GM19455 (cell line): Measurements from ENCODE around the gene ABCA7.

Experiments used
- ATAC-seq: cut with Tn5 transposase; IDR thresholded peaks from one replicate; pipeline ENCODE4 v1.9.1; 2021; ENCODE audit not compliant: unreplicated experiment

Gene ABCA7

GRCh38 chr19:1055886-1056620 lies 16.1 kb downstream of the ABCA7 start:
- ATAC-seq = no peak

DNA sequence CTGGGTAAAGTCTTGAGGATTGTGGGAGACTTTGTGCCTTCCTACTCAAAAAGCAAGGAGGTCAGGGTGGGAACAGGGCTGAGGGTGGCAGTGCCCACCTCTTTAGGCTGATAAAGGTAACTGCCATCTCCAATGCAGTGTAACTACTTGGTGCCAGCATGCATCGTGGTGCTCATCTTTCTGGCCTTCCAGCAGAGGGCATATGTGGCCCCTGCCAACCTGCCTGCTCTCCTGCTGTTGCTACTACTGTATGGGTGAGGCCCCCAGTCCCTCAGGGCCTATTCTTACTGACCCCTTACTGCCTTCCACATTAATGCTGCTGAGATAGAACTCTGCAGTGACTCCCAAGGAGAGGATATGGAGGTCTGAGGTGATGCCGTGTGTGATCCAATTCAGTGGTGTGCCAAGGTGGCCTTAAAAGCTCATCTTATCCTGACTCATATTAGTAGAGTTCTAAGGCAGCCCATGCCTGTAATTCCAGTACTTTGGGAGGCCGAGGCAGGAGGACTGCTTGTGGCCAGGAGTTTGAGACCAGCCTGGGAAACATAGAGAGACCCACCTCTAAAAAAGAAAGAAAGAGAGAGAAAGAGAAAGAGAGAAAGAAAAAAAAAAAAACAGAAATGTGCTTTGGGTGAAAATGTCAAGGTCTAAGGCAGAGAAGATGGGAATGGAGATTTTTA lies 17.4 kb downstream of the ABCA7 start:
- no peak for ATAC-seq

DNA sequence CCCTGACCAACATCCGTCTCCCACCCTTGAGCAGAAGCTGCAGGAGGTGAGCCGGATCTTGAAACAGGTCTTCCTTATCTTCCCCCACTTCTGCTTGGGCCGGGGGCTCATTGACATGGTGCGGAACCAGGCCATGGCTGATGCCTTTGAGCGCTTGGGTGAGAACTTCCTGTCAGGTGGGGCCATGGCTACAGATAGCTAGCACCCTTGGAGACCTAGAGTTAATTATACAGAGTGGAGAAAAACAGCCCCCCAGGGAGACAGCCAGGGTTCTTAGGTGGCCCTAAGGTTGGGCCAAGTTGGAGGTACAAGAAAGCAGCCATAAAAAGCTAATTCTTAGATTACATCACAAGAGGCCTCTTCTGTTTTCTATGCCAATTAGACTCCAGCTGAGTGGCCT lies 18.2 kb downstream of the ABCA7 start:
- no peak for ATAC-seq

DNA sequence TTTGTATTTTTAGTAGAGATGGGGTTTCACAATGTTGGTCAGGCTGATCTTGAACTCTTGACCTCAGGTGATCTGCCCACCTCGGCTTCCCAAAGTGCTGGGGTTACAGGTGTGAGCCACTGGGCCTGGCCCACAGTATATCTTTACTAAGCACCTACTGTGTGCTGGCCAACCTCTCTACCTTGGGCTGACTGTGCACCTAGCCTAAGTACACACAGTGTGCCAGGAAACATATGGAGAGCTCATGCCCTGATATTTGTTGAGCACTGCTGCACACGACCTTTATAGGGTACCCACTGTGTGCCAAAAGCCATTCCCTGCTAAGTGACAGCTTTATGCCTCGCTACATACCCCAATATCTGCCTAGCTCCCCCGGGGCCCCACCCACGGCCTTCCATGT lies 20.8 kb downstream of the ABCA7 start:
- no peak for ATAC-seq

DNA sequence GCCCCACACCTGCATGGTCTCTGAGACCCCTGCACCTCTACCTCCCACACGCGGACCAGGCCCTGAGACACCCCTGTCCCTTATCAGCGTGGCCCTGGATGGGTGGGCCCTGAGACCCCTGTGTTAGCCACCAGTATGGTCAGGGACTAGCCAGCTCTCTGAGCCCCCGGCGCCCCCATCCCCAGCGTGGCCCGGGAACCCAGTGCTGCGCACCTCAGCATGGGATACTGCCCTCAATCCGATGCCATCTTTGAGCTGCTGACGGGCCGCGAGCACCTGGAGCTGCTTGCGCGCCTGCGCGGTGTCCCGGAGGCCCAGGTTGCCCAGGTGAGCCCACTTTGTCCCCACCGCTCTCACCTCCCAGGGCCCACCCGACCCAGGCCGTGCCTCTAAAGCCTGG lies 22.1 kb downstream of the ABCA7 start:
- ATAC-seq = no peak

GRCh38 chr19:1062387-1063029 lies 22.6 kb downstream of the ABCA7 start:
- no peak for ATAC-seq

GRCh38 chr19:1063030-1063908 lies 23.4 kb downstream of the ABCA7 start:
- no peak for ATAC-seq

- no peak for ATAC-seq
Measured at GRCh38 chr19:1063909-1064660, 24.2 kb downstream of the ABCA7 start.

DNA sequence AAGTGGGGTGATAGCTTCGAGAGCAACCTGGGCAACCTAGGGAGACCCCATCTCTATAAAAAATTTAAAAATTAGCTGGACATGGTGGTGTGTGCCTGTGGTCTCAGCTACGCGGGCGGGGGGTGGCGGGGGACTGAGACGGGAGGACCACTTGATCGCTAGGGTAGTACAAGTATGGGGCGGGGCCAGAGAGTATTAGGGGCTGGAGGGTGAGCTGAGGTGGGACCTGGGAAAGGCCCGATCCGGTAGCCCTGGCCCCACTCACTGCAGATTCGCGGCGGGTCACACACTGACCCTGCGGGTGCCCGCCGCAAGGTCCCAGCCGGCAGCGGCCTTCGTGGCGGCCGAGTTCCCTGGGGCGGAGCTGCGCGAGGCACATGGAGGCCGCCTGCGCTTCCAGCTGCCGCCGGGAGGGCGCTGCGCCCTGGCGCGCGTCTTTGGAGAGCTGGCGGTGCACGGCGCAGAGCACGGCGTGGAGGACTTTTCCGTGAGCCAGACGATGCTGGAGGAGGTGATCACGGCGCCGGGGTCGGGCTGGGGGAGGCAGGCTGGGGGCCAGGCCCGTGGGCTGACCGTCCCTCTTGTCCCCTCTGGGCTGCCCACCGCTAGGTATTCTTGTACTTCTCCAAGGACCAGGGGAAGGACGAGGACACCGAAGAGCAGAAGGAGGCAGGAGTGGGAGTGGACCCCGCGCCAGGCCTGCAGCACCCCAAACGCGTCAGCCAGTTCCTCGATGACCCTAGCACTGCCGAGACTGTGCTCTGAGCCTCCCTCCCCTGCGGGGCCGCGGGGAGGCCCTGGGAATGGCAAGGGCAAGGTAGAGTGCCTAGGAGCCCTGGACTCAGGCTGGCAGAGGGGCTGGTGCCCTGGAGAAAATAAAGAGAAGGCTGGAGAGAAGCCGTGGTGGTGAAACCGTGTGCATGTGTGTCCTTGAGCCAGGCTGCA lies 25.0 kb downstream of the ABCA7 start:
- ATAC-seq = no peak

- no peak for ATAC-seq
Measured at GRCh38 chr19:1065606-1066109, 25.8 kb downstream of the ABCA7 start.

DNA sequence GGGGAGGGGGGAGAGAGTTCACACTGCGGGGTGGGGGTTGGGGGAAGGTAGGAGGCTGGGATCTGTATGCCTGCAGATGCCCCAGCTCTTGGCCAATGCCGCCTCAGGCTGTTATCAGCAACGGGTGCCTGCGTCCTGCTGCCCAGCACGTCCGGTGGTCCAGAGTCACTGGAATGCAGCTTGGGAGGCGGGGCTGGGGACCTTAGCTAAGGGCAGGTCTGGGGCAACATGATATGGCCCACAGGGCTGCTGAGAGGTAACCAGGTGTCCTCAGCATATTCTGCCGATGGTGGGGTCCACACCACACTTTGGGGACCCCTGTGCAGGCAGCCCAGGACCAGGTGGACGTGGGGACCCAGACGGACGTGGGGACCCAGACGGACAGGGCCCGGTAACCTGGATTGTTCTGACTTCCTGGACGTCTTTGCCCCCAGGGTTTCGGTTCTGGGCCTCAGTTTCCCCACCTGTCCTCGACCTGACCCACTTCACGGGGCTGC lies 26.4 kb downstream of the ABCA7 start:
- no peak for ATAC-seq

DNA sequence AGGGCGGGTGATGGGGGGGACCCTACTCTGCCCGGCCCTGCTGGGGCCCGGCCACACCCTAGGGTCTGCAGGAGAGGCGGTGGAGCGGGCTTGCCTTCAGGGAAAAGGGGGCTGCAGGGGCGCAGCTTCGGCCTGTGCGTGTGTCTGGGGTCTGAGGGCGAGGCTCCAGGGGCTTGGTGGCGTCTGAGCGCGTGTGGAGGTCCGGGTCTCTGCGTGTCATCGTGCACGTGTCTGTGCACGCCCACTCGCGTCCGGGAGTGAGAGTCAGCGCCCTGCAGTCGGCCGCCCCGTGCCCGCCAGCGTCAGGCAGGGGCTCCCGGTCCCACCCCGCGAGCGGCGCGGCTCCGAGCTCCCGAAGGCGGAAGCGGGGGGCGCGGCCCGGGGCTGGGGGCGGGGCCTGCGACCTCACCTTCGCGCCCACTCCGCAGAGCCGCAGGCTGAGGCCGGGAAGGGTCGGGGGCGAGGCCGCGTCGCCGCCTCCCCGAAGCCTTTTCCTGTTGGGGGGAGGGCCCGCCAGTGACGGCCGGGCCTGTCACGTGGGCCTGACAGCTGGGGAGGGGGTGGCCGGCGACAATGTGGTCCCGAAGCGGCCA lies 26.9 kb downstream of the ABCA7 start, which contains the start of gene ARHGAP45:
TSS of gene ARHGAP45 (plus strand) at position 420 of the 593 bp plus-strand sequence. CDS start 239 bp downstream, outside the sequence.
- ATAC-seq = no peak

DNA sequence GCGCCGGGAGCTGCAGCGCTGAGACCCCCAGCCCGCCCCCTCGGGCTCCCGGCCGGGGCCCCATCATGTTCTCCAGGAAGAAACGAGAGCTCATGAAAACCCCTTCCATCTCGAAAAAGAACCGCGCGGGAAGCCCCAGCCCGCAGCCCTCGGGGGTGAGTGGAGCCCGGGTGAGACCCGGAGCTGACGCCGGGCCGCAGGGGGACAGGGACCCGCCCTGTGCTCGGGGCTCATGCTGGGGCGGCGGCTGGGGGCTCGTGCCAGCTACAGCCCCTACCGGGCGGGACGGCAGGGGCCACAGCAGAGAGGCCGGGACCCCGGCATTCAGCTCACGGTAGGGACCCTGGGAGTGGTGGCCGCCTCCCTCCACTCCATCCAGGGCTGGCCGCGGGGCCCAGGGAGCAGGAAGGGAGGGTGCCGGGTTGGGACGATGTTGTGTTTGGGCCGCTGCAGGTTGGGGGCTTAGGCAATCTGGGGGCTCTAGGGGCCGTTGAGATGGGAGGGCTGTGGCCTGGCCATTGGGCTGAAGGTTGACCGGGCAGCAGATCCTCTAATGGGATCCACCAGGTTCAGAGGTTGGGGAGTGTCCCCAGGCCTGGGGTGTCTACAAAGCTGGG lies 27.5 kb downstream of the ABCA7 start:
- ATAC-seq = no peak

DNA sequence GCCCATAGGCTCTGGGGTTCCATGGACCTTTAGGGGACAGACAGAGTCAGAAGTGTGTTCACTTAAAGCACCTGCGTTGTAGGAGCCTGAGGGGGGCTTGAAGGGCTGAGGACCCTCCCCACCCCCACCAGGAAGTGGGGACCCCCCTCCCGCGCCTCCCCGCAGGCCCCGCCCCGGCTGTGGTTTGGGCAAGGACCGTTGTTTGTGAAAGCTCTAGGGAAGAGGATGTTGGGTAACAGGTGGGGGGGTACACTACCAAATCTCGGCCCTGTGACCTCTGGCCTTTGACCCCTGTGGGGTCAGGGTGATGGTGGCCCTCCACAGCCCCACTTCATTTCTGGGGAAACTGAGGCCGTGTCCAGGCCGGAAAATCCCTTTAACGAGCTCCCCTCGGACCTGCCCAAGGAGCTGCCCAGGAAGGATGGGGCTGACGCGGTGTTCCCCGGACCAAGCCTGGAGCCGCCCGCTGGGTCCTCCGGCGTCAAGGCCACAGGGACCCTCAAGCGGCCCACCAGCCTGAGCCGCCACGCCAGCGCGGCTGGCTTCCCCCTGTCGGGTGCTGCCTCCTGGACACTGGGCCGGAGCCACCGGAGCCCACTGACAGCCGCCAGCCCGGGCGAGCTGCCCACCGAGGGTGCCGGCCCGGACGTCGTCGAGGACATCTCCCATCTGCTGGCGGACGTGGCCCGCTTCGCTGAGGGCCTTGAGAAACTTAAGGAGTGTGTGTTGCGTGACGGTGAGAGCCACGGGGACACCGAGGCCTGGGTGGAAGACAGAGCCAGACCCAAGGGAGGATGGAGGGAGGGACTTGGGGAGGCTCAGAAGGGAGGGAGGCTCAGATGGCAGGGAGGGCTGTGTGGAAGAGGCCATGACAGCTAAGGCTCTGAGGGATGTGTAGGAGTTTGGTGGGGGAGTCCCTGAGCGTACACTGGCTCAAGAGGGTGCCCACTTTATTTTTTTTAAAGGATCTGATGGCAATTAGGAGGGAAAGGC lies 28.4 kb downstream of the ABCA7 start:
- no peak for ATAC-seq

GRCh38 chr19:1069009-1069779 lies 29.3 kb downstream of the ABCA7 start:
- no peak for ATAC-seq

GRCh38 chr19:1070576-1070930 lies 30.6 kb downstream of the ABCA7 start:
- ATAC-seq = no peak
